NT2/D1 (cell line): ENCODE data around the gene LHX6.

Experiments used
- SUZ12 ChIP-seq: IDR thresholded peaks from 2 replicates; pipeline ENCODE4 v1.6.1; 2011; ENCODE audit not compliant: insufficient read length, insufficient read depth; ENCODE audit errors: extremely low read depth
- YY1 ChIP-seq: IDR thresholded peaks from 2 replicates; pipeline ENCODE4 v1.6.1; 2011; ENCODE audit not compliant: insufficient read length, insufficient read depth
- ZNF274 ChIP-seq: IDR thresholded peaks from 2 replicates; pipeline ENCODE4 v1.6.1; 2011; ENCODE audit warnings: mild to moderate bottlenecking, low read depth, low read length

- no peak for TF ChIP-seq ZNF274
- TF ChIP-seq YY1, result no peak
- TF ChIP-seq SUZ12, result no peak
Measured at GRCh38 chr9:122274055-122274454, 45.3 kb upstream of the LHX6 start.
